Fibroblast of the aortic adventitia (primary cell): ENCODE results near the gene SLC5A11. TPM values are rescaled to one million over a fixed set of nuclear protein-coding genes. Genes with fewer than 3 reads are reported as not detected.
"Not testable (repeated sequence)": the region's sequence is repeated elsewhere in the genome, so short reads cannot be mapped to it uniquely, and the experiment has no call there.

ENCODE experiments used
- DNase-seq: peaks from one replicate; pipeline ENCODE4 v3.0.0-alpha.2; 2010; ENCODE audit warnings: low read depth
- H3K4me3 ChIP-seq: 2 replicates; pipeline ENCODE4 v1.5.1; 2011; ENCODE audit warnings: low read depth, mild to moderate bottlenecking, control low read depth, low read length, moderate library complexity
- CTCF ChIP-seq: IDR thresholded peaks from 2 replicates; pipeline ENCODE4 v1.5.1; 2011; ENCODE audit warnings: mild to moderate bottlenecking, low read length, control low read depth, inconsistent platforms; ENCODE audit not compliant: insufficient read depth
- total RNA-seq: library from RNA; depleted of rRNA; stranded (reverse); fragments of >200 nt; gene quantifications from 2 replicates; pipeline ENCODE4 v1.2.3, GENCODE V29; 2012; ENCODE audit warnings: low replicate concordance

The SLC5A11 gene
- total RNA-seq, 1 donor, result not detected

- H3K4me3 ChIP-seq, result no peak overlapping the region
- TF ChIP-seq CTCF, result no peak
- peak; percentile 22 for DNase-seq
These were observed 7.5 kb downstream of the SLC5A11 start for GRCh38 chr16:24853169-24853824.

GRCh38 chr16:24853830-24854229 is 8.1 kb downstream of the SLC5A11 start:
- peak; percentile 66 for DNase-seq
- no peak for TF ChIP-seq CTCF

GRCh38 chr16:24854607-24855171 is 8.9 kb downstream of the SLC5A11 start:
- DNase-seq, result no peak
- no peak overlapping the region for H3K4me3 ChIP-seq
- no peak for TF ChIP-seq CTCF

More at GRCh38 chr16:24853830-24854229, 8.1 kb downstream of the SLC5A11 start:
- H3K4me3 ChIP-seq, result no peak overlapping the region

- no peak for TF ChIP-seq CTCF
- no peak overlapping the region for H3K4me3 ChIP-seq
- DNase-seq, result no peak
These were observed 9.9 kb downstream of the SLC5A11 start for GRCh38 chr16:24855678-24856077.

- not testable (repeated sequence) for DNase-seq, H3K4me3 ChIP-seq
These were observed 11.1 kb downstream of the SLC5A11 start for GRCh38 chr16:24856871-24857270.

GRCh38 chr16:24858219-24859041 is 12.7 kb downstream of the SLC5A11 start:
- TF ChIP-seq CTCF, result no peak
- H3K4me3 ChIP-seq, result no peak overlapping the region
- peak; percentile 58 for DNase-seq

- no peak for DNase-seq
- H3K4me3 ChIP-seq, result no peak overlapping the region
- TF ChIP-seq CTCF, result no peak
These were observed 15.7 kb downstream of the SLC5A11 start for GRCh38 chr16:24861461-24861860.
